NOMO-1 treated with DMSO at 0.1 percent for 48 hours (cell line): ENCODE data around the gene DRP2.
"Not testable (repeated sequence)": the region's sequence is repeated elsewhere in the genome, so short reads cannot be mapped to it uniquely, and the experiment has no call there.

Experiments used
- DNase-seq: peaks from one replicate; lab custom pipeline; 2025; ENCODE audit not compliant: unreplicated experiment; lab: John Stamatoyannopoulos, UW

DRP2 gene, protein sequence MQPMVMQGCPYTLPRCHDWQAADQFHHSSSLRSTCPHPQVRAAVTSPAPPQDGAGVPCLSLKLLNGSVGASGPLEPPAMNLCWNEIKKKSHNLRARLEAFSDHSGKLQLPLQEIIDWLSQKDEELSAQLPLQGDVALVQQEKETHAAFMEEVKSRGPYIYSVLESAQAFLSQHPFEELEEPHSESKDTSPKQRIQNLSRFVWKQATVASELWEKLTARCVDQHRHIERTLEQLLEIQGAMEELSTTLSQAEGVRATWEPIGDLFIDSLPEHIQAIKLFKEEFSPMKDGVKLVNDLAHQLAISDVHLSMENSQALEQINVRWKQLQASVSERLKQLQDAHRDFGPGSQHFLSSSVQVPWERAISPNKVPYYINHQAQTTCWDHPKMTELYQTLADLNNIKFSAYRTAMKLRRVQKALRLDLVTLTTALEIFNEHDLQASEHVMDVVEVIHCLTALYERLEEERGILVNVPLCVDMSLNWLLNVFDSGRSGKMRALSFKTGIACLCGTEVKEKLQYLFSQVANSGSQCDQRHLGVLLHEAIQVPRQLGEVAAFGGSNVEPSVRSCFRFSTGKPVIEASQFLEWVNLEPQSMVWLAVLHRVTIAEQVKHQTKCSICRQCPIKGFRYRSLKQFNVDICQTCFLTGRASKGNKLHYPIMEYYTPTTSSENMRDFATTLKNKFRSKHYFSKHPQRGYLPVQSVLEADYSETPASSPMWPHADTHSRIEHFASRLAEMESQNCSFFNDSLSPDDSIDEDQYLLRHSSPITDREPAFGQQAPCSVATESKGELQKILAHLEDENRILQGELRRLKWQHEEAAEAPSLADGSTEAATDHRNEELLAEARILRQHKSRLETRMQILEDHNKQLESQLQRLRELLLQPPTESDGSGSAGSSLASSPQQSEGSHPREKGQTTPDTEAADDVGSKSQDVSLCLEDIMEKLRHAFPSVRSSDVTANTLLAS

DNA sequence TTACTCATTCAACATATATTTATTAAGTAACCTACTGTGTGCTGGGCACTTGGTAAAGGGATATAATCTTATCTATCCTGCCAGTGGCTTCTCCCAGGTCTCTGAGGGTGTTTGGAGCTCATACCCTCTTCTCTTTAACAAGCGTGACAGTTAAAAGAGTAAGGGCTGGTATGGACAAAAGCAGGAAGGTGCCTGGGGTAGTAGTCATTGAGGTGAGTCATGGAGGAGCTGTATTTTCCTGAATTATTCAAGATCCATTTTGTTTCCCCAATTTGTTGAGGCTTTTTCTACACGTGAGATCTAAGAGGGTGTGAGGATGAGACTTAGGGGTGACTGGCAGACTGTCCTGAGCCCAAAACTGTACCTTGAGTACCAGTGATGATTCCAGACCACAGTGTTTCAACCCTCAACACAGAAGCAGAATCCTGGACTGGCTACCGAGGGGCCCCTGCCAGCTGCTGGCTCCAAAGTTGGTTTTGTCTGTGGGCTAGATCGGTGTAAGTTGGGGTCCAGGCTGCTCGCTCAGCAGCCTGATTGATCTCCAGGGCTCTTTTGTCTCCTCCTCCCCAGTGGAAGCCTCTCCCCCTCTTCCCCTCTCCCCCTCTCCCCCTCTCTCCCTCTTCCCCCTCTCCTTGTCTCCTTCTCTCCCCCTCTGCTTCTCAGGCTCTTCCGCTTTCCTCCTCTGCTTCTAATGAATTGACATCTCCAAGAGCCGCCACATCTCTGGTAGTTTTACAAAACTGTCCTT is at the start of gene DRP2:
Gene DRP2, plus strand, starts transcription at position 671 of the 748 bp plus-strand sequence. CDS start 11,862 bp downstream, outside the sequence.
- DNase-seq: no peak

DNA sequence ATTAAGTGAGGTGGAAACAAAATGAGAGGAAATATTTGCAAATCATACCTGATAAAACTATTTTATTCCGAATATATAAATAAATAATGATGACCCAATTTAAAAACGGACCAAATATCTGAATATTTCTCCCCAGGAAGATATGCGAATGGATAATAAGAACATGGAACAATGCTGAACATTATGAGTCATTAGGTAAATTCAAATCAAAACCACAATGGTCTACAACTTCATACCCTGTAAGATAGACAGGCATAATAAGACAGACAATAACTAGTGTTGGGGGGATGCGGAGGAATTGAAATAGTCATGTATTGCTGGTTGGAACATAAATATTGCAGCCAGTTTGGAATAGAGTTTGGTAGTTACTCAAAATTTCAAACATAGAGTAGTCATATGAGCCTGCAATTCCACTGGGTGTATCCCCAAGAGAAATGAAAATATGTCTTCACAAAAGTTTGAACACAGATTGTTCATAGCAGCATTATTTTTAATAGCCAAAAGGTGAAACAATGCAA is 47.6 kb upstream of the DRP2 start:
- no peak for DNase-seq

DNA sequence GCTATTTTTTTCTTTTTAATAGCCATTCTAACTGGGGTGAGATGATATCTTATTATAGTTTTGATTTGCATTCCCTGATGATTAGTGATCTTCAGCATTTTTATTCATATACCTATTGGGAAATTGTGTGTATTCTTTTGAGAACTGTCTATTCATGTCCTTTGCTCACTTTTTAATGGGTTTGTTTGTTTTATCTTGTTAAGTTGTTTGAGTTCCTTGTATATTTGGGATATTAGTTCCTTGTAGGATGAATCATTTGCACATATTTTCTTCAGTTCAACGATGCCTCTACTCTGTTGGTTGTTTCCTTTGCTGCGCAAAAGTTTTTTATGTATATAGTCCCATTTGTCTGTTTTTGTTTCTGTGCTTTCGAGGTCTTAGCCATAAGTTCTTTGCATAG is 43.1 kb upstream of the DRP2 start:
- DNase-seq: no peak

DNA sequence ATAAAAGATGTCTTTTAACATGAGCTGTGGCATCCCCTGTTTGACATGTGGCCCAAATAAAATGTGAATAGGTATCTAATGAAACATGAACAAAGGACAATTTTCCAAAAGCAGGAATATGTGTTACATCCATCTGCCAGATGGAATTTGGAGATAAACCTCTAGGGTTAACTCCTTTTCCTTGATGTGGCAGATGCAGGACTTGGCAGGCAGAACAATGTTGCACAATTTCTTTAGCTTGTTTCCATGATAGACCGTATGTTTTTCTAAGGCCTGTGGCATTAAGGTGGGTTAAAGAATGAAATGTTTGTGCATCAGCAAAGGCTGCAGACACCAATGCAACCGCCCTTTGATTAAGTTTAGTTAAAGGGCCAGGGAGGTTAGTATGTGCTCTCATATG is 34.7 kb upstream of the DRP2 start:
- DNase-seq: not testable (repeated sequence)

DNA sequence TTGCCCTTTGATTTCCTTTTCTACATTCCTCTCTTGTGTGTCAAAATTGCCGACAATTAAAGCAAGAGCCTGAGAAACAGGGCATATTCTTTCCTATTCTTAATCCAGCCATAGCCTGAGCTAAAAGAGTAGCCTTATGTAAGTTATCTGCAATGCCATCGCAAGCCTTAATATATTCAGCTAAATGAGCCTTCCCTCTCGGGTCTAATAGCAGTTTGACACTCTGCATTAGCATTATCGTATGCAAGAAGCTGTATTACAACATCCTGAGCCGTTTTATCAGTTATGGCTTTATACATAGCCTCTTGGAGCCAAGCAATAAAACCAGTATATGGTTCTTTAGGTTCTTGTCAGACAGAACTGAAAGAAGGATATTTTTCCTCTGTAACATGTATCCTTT is 31.6 kb upstream of the DRP2 start:
- not testable (repeated sequence) for DNase-seq

DNA sequence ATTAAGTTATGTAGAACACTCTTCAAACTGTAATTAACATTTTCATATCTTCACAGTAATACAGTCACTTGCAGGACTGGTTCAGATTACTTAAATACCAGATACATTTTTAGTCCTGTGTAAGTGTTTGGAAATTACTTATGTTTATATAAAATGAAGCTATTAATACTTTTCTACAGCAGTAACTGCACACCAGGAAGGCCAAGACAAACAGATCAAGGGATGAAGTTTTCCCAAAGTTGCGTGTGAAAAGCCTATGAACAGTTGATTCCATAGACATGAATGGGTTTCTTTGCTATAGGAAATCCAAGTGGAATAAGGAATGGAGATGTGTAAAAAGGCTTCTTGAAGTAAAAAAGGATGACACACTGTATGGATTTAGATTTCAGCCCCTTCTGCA is 28.9 kb upstream of the DRP2 start:
- DNase-seq: no peak

DNA sequence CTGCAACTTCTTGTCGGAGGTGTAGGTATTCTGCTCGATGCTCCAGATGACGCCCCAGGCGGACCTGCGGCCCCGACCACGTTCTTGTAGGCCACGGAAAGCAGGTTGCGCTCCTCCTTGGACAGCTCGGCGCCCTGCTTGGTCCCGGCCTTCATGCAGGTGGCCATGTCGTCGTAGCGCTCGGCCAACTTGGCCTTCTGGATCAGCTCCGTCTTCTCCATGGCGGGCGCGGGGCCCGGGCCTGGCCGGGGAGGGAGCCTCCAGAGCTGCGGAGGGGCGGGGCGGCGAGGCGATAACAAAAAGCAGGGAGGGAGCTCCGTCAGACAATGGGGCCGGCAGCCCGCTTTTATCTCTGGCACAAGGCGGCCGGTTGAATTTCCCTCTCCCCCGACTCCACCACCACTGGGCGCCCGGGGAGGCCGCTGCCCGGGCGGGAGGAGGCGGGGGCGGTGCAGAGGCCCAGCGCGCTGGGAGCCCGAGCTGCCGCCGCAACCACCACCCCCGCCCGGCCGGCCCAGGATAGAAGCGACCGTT is 28.3 kb upstream of the DRP2 start:
- no peak for DNase-seq

DNA sequence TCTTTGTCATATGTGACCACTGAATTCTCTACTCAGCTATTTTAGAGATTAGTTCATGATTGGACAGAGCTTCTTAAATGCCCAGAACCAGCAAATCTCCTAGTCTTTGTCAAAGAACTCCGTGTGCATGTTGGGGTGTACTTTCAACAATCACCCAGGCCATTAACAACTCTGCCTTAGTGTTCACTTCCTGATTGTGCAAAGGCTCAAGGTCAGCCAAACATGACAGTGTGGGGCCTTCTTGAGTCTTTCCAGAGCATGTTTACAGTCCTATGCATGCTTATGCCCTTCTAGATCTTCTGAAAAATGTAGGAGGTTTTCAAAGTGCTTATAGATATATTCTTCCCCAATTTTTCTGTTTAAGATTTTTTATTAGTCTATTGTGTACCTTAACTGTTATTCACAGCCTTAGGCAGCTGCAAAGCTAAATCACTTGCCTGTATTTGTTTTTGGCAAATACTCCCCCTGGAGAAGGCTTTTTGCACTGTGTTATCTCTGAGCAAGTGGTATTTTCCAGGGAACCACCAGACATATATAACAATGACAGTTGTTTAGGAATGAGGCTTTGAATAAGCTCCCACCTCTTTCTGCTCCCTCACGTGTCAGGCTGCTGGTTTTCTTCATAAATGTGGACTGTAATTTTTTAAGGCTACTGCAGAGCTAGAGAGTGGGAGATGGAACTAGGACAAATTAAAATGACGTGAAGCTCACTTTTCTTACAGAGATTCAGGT is 24.0 kb upstream of the DRP2 start:
- DNase-seq: no peak

DNA sequence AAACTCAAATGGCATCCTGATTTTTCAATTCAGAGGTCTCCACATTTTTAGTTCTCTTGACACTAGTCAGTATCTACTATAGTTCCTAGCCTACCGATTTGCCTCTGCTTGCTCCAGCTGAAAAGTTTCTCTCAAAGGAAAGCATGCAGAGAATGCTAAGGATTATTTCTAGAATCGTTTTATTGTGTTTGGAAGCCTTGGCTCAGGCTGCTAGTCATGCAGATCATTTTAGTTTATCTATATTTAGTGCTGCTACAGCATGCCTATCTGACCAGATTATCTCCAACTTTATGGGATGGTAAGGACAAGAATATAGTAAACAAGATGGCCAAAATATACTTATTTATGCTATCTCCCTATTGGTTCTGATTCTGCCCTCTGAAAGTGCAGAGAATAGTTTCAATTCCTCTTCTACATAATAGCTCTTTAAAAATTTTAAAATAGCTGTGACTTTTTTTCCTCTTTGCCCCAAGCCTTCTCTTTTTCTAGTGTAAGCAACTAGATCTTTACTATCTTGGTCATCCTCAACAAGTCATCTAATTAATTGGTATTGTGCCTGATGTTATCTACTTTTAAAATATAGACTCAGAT is 15.7 kb upstream of the DRP2 start:
- peak; percentile 8 for DNase-seq

DNA sequence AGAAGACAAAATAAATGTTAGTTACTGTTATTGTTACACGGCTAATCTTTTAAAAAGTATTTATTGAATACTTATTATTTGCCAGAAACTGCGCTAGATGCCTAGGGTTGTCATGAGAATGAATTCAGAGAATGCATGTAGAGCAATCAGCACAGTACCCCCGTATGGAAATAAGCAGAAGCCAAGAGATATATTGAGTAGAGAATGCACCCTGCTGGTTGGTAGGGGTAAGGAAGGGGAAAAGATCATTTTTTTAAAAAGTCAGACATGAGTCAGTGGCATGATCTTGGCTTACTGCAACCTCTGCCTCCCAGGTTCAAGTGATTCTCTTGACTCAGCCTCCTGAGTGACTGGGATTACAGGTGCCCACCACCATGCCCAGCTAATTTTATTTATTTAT is 13.1 kb upstream of the DRP2 start:
- DNase-seq: peak; percentile 22

DNA sequence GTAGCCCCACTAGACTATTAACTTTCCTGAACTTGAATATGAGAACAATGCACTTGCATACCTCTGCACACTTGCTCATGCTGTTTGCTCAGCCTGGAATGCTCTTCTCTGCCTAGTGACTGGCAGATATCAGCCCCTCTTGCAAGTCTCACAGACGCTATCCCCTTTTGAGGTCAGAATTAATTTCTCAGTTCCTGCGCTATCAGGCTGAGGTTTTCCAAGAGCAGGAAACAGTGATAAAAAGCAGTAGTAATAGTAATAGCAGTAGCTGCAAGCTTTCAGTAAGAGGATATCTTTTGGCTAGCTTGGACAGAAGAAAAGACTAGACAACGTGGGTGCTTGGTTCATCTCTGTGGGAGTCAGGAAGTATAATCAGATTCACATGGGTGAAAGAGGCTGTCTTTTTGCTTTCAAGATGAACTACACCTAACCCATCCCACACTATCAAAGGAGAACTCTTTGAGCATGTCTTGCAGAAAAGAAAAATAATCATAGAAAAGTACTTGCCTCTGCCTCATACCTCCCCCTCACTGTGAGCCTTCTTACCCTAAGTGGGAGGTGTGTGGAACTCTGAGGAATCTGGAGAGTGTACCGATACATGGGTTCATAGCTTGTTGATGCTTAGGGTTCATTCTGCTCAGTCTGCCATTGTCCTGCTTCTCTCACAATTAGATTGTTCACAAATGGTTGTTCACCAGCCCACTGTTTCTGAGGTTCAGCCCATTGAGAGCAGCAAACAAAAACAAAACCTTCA is 11.3 kb upstream of the DRP2 start:
- no peak for DNase-seq

DNA sequence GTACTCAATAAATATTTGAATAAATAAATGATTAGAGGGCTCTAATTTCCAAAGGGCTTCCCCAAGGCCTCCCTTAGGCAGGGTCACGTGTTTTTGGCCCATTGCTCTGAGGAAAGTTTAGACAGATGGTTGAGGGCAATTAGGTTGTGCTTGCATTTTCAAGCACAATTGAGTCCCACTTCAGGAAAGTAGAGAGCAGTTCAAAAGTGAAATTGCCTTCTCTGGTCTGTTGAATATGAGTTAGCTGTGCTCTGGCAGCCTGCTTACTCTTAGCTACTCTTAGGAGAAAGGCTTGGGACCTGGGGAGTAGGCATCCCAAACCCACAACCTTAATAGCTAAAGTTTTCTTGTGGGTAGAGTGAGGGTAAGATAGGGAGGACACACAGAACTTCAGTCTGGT is 9.0 kb upstream of the DRP2 start:
- DNase-seq: no peak

DNA sequence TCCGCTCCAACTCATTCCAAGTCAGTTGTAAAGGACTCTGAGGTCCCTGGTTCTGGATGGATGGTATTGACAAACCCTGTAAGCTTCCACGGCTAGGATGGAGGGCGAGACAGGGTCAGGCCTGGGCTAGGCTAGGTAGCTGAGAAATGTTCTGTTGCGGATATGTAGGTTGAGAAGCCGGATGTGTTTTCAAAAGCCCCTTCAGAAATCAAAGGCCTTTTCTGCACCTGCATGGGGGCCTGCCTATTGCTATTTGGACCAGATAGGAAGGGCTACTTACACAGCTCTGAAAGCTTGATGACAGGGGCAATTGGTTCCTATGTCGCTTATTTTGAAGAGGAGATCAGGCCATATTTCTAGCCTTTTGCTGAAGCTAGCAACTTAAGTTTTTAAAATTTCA is 1.9 kb upstream of the DRP2 start:
- no peak for DNase-seq

DNA sequence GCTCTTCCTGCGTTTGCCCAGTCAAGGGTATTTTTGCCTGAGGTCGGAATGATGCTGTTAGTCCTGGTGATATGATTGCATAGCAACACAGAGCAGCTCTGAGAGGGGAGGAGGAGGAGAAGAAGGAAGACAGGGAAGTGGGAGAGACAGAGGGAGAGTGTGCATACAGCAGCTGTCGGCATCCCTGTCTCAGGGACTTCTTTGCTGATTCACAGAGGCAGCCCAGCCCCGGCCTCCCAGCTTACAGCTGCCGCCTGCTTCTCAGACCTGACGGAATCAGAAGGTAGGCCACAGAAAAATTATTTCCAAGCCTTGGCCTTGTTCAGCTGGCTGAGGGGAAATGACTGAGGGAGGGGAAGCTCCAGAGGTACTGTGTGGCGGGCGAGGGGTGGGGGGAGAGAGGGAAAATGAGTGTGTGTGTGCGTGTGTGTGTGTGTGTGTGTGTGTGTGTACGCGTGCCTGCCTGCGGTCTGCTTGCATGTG is 319 bp downstream of the DRP2 start:
- no peak for DNase-seq

DNA sequence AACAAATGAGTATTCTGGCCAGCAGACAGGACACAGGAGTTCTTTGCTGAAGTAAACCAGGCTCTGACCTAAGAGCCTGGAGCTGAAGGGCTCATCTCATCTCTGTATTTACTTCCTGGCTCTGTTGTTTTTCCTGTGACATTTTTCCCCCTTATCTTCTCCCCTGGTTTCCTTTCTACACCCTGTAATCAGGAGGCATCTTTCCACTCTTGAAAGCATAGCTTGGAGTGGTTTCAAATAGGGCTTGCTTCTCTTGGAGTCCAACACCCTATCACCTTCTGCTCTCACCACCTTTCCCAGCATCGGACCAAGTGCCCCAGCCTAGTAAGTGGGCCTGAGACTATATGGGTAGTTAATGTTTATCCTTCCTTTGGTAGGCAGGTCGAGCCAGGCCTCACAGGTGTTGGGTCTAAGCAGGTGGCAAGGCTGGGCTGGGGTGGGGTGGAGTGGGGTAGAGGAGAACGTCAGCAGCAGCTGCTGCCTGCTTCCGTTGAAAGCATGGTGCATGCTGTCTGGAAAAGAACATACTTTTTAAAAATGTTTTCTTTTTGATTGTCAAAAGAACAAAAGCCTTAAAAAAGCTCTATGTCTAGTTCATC is 1.2 kb downstream of the DRP2 start:
- no peak for DNase-seq

DNA sequence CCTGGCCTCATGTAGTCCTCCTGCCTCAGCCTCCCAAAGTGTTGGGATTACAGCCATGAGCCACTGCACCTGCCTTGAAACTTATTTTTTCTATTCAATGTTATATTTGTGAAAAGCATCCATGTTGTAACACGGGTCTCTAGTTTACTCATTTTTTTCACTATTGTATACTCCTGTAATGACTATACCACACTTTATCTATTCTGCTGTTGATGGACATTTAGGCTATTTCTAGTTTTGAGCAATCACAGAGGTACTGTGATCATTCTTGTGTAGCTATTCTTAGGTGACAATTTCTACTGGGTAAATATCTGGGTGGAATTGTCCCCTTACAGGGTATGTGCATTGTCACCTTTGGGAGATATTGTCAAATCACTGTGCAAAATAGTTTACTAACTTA is 3.6 kb downstream of the DRP2 start:
- DNase-seq: no peak

DNA sequence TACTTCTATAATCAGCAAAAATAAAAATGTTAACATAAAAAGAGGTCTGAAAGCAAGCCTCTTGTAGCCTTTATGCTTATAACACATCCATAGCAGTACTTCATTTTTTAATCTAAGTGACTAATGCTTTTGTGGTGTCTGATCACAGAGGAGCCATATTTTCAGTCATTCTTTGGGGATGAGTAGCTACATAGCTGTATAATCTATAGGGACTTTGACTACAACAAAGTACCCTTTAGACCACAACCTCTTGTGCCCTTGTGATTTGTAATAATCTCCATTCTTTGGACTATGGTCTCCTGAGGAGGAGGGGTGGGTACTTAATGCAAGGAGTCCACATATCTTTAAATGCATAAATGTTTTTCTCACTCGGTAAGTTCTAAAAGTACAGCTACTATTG is 9.6 kb downstream of the DRP2 start:
- no peak for DNase-seq

DNA sequence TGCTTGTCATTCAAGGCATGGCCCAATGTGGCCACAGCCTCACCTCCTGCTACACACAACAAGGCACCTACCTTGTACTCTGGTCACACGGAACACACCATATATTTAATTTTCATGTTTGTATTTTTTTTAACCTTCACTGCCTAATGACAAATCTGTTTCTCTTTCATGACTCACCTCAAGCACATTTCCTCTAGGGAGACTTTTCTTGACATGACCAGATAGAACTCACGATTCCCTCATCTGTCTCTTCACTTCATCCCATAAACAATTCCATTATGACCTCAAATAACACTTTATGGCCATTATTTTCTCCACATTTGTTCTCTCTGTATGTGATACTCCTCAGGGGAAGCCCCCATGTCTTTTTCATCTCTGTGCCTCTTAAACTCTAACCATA is 11.1 kb downstream of the DRP2 start:
- no peak for DNase-seq

DNA sequence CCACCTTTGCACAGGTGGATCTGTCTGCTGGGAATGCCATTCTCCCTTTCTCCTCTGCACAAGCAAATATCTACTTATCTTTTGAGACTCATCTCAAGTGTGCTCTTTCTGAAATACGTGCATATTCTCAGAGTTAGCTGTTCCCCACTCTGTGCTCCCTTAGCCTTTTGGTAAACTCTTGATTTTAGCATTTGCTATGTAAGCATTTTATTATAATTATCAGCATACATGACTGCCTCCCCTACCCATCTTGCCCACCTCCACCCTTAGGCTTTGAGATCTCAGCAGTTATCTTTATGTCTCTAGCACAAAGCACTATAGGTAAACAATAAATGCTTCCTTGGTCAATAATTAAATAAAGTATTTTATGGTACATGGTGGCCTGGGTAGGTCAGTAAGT is 11.5 kb downstream of the DRP2 start:
- DNase-seq: no peak
